IMR-90 (cell line): ENCODE data around the gene AGBL1. TPM values are rescaled to one million over a fixed set of nuclear protein-coding genes. Genes with fewer than 3 reads are reported as not detected.

Experiments used
- ATAC-seq: fragments of 200-7000 bp; cut with Tn5 transposase; 2 replicates; pipeline ENCODE4 v1.9.1; 2020; ENCODE audit warnings: low read depth, mild to moderate bottlenecking, moderate library complexity
- BruUV-seq: library from RNA; stranded (reverse); fragments of 400-500 nt; replicated peaks from 2 replicates; lab custom pipeline; 2021; lab: Mats Ljungman, UMichigan
- CTCF ChIA-PET: fragments of 300-600 bp; formaldehyde crosslinking; extraction: SDS; loops from one replicate; lab custom pipeline; 2021; ENCODE audit warnings: antibody characterized with exemption; lab: Yijun Ruan, JAX
- POLR2A ChIA-PET: fragments of 300-600 bp; sonication (Branson Sonifier 250); formaldehyde crosslinking; loops from one replicate; lab custom pipeline; 2022; ENCODE audit warnings: antibody characterized with exemption; ENCODE audit not compliant: unreplicated experiment; lab: Charles Lee
- DNase-seq: peaks from one replicate; pipeline ENCODE4 v3.0.0; 2013
- H2AFZ ChIP-seq: replicated peaks from 2 replicates; pipeline ENCODE3; 2013; ENCODE audit warnings: low read length, mild to moderate bottlenecking; ENCODE audit not compliant: poor library complexity
- H2AK5ac ChIP-seq: 2 replicates; pipeline ENCODE4 v1.6.1; 2013; ENCODE audit warnings: low read depth, low read length, inconsistent platforms
- H2AK9ac ChIP-seq: replicated peaks from 2 replicates; pipeline ENCODE3; 2013; ENCODE audit warnings: mild to moderate bottlenecking, low read depth, low read length, moderate library complexity; ENCODE audit not compliant: poor library complexity
- H2BK120ac ChIP-seq: 2 replicates; pipeline ENCODE4 v1.6.1; 2013; ENCODE audit warnings: low read depth, low read length, inconsistent platforms
- H2BK15ac ChIP-seq: 3 replicates; pipeline ENCODE4 v1.6.1; 2013; ENCODE audit warnings: low read depth, low read length, inconsistent platforms
- H2BK20ac ChIP-seq: 2 replicates; pipeline ENCODE4 v1.6.1; 2013; ENCODE audit warnings: low read depth, mild to moderate bottlenecking, inconsistent platforms, low read length, moderate library complexity
- H2BK5ac ChIP-seq: 2 replicates; pipeline ENCODE4 v1.6.1; 2013; ENCODE audit warnings: mild to moderate bottlenecking, low read depth, low read length, inconsistent platforms; ENCODE audit not compliant: poor library complexity, severe bottlenecking
- H3K14ac ChIP-seq: replicated peaks from 2 replicates; pipeline ENCODE4 v1.6.1; 2013; ENCODE audit warnings: low read depth, low read length, inconsistent platforms
- H3K18ac ChIP-seq: 2 replicates; pipeline ENCODE4 v1.6.1; 2013; ENCODE audit warnings: low read depth, low read length, control low read depth
- H3K23ac ChIP-seq: 2 replicates; pipeline ENCODE4 v1.6.1; 2013; ENCODE audit warnings: low read depth, low read length, inconsistent platforms
- H3K27ac ChIP-seq: 2 replicates; pipeline ENCODE4 v1.5.1; 2013; ENCODE audit warnings: mild to moderate bottlenecking, control low read depth, low read length; ENCODE audit not compliant: insufficient read depth
- H3K27me3 ChIP-seq: 2 replicates; pipeline ENCODE4 v1.6.1; 2013; ENCODE audit warnings: low read length; ENCODE audit not compliant: control insufficient read depth, insufficient read depth
- H3K36me3 ChIP-seq: 2 replicates; pipeline ENCODE4 v1.6.1; 2013; ENCODE audit warnings: low read length, mixed read lengths; ENCODE audit not compliant: control insufficient read depth, insufficient read depth
- H3K4ac ChIP-seq: 2 replicates; pipeline ENCODE4 v1.6.1; 2013; ENCODE audit warnings: low read depth, low read length, inconsistent platforms
- H3K4me1 ChIP-seq: 2 replicates; pipeline ENCODE4 v1.6.1; 2013; ENCODE audit warnings: low read length, mixed read lengths; ENCODE audit not compliant: control insufficient read depth, insufficient read depth
- H3K4me2 ChIP-seq: 2 replicates; pipeline ENCODE4 v1.6.1; 2013; ENCODE audit warnings: low read depth, mild to moderate bottlenecking, control low read depth, low read length, moderate library complexity
- H3K4me3 ChIP-seq: 2 replicates; pipeline ENCODE4 v1.5.1; 2013; ENCODE audit warnings: low read depth, mild to moderate bottlenecking, control low read depth, low read length, moderate library complexity; ENCODE audit not compliant: insufficient read depth
- H3K56ac ChIP-seq: 2 replicates; pipeline ENCODE4 v1.6.1; 2013; ENCODE audit warnings: low read length, inconsistent platforms; ENCODE audit not compliant: insufficient read depth; ENCODE audit errors: extremely low read depth
- H3K79me1 ChIP-seq, 2 experiments: 2 replicates each; pipeline ENCODE4 v1.6.1; 2013; ENCODE audit warnings: low read length in 2 of 2, inconsistent platforms in 1 of 2, low read depth in 1 of 2
- H3K9ac ChIP-seq: 2 replicates; pipeline ENCODE4 v1.6.1; 2013; ENCODE audit warnings: low read depth, low read length, control low read depth
- H3K9me1 ChIP-seq: 2 replicates; pipeline ENCODE4 v1.6.1; 2013; ENCODE audit warnings: low read length, inconsistent platforms; ENCODE audit not compliant: insufficient read depth
- H3K9me3 ChIP-seq: 2 replicates; pipeline ENCODE4 v1.6.1; 2013; ENCODE audit warnings: low read length; ENCODE audit not compliant: control insufficient read depth, insufficient read depth
- H4K20me1 ChIP-seq: 2 replicates; pipeline ENCODE4 v1.6.1; 2013; ENCODE audit warnings: low read length, inconsistent platforms; ENCODE audit not compliant: insufficient read depth
- H4K5ac ChIP-seq: 2 replicates; pipeline ENCODE4 v1.6.1; 2013; ENCODE audit warnings: mild to moderate bottlenecking, low read depth, low read length, control low read depth
- H4K8ac ChIP-seq, 2 experiments: 2 replicates each; pipeline ENCODE4 v1.6.1; 2013; ENCODE audit warnings: low read depth in 2 of 2, low read length in 2 of 2, control low read depth in 1 of 2, inconsistent platforms in 1 of 2
- H4K91ac ChIP-seq: 2 replicates; pipeline ENCODE4 v1.6.1; 2013; ENCODE audit warnings: low read depth, low read length, inconsistent platforms; ENCODE audit not compliant: insufficient read depth
- BHLHE40 ChIP-seq: fragments of 150-350 bp; IDR thresholded peaks from 2 replicates; pipeline ENCODE4 v1.6.1; 2016; ENCODE audit warnings: mild to moderate bottlenecking, low read depth, low read length
- FOS ChIP-seq: fragments of 150-350 bp; IDR thresholded peaks from 2 replicates; pipeline ENCODE4 v1.6.1; 2016; ENCODE audit warnings: low read depth, low read length
- MXI1 ChIP-seq: IDR thresholded peaks from 2 replicates; pipeline ENCODE4 v1.6.1; 2012; ENCODE audit warnings: low read depth, mild to moderate bottlenecking, low read length, moderate library complexity, borderline replicate concordance
- POLR2A ChIP-seq: IDR thresholded peaks from 2 replicates; pipeline ENCODE4 v1.6.1; 2012; ENCODE audit warnings: mild to moderate bottlenecking, low read depth, low read length
- RCOR1 ChIP-seq: IDR thresholded peaks from 2 replicates; pipeline ENCODE4 v1.6.1; 2012; ENCODE audit warnings: mild to moderate bottlenecking, low read length, improper control_type of control experiment; ENCODE audit not compliant: insufficient replicate concordance
- RFX5 ChIP-seq: IDR thresholded peaks from 2 replicates; pipeline ENCODE4 v1.8.0; 2012; ENCODE audit warnings: low read depth, mild to moderate bottlenecking, low read length, moderate library complexity
- WGBS, 2 experiments: methylation state at CpG; one replicate each; pipeline versions ENCODE4 v1.1.5 to v1.1.7; 2013; ENCODE audit warnings: missing lambda C conversion rate in 2 of 2; ENCODE audit not compliant: insufficient read length in 1 of 2; ENCODE audit errors: extremely low coverage in 2 of 2; 5-methylcytosine and 5-hydroxymethylcytosine counted together
- dilution Hi-C: fragments of 300-500 bp; cut with HindIII; formaldehyde crosslinking; loops from one replicate; pipeline ENCODE4 v1.14.3; 2018; ENCODE audit warnings: low sequenced_read_pairs; ENCODE audit not compliant: unreplicated experiment
- in situ Hi-C: fragments of 300-500 bp; cut with MboI; formaldehyde crosslinking; loops from 3 replicates; pipeline ENCODE4 v1.14.3; 2019; ENCODE audit warnings: low sequenced_read_pairs, inconsistent platforms, mixed read lengths
- intact Hi-C: fragments of 100-400 bp; cut with micrococcal nuclease; formaldehyde crosslinking; loops from 2 replicates; pipeline ENCODE4 v1.10.0; 2022
- polyA plus RNA-seq, 3 experiments: library from polyadenylated mRNA; depleted of rRNA; stranded (reverse); fragments of >200 nt; gene quantifications; 2 replicates each; pipeline ENCODE4 v1.2.3, GENCODE V29; 2012; ENCODE audit warnings: low replicate concordance in 1 of 3
- total RNA-seq: library from RNA; depleted of rRNA; stranded (reverse); fragments of >200 nt; gene quantifications from 2 replicates; pipeline ENCODE4 v1.2.3, GENCODE V29; 2012
- TF ChIP-seq, protein P1 (sequence below): fragments of 150-350 bp; IDR thresholded peaks from 2 replicates; pipeline ENCODE4 v1.6.1; 2016; ENCODE audit warnings: low read depth, mild to moderate bottlenecking, low read length, moderate library complexity, borderline replicate concordance
- TF ChIP-seq, protein P2 (sequence below): conservative IDR thresholded peaks from 2 replicates; pipeline ENCODE4 v1.5.1; 2012; ENCODE audit warnings: mild to moderate bottlenecking, low read depth, low read length, improper control_type of control experiment

AGBL1 gene
- total and polyA plus RNA-seq, 2 of the 4 experiments (the other 2 are of a cell fraction), result not detected

DNA sequence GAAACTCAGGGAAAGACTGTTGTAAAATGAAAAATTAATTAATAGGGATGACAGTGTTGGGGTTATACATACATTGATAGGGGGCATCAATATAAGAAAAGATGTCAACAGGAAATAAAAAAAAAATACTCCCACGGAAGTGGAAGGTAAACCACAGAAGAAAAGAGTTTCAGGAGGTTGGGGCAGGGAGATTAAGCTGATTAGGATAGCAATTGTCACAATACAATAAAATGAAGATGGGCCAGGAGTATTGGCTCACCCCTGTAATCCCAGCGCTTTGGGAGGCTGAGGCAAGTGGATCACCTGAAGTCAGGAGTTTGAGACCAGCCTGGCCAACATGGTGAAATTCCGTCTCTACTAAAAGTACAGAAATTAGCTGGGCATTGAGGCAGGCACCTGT, 536.1 kb downstream of the AGBL1 start:
- H2BK20ac ChIP-seq, result no peak overlapping the region
- ATAC-seq, result no peak
- no peak overlapping the region for H3K9ac ChIP-seq
- H3K4me3 ChIP-seq, result no peak overlapping the region
- no peak overlapping the region for H3K4ac ChIP-seq
- H3K23ac ChIP-seq, result no peak overlapping the region
- POLR2A ChIA-PET, result no interaction called here
- no peak overlapping the region for H2AK5ac ChIP-seq
- no peaks in the 10 kb centered on the region for H3K9me1 ChIP-seq
- no CpG with 5 or more reads among the region's 3 CpGs for WGBS, 2 experiments
- H2AFZ ChIP-seq, result no peak overlapping the region
- H3K9me3 ChIP-seq, result peaks cover 5% of the 10 kb centered on the region
- intact Hi-C loops (no loop called here), dilution Hi-C loops (no loop called here), in situ Hi-C loops (no loop called here)
- H3K27me3 ChIP-seq, result no peaks in the 10 kb centered on the region
- DNase-seq, result no peak
- H3K56ac ChIP-seq, result no peak overlapping the region
- no peaks in the 10 kb centered on the region for H4K20me1 ChIP-seq
- H3K27ac ChIP-seq, result no peak overlapping the region
- H3K14ac ChIP-seq, result no peak overlapping the region
- no peak overlapping the region for H4K5ac ChIP-seq
- no peaks in the 10 kb centered on the region for H3K79me1 ChIP-seq
- no peak overlapping the region for H2BK120ac ChIP-seq
- CTCF ChIA-PET, result no interaction called here
- no peak for TF ChIP-seq RCOR1
- TF ChIP-seq POLR2A, result no peak
- no peak for TF ChIP-seq MXI1
- TF ChIP-seq, protein P1, sequence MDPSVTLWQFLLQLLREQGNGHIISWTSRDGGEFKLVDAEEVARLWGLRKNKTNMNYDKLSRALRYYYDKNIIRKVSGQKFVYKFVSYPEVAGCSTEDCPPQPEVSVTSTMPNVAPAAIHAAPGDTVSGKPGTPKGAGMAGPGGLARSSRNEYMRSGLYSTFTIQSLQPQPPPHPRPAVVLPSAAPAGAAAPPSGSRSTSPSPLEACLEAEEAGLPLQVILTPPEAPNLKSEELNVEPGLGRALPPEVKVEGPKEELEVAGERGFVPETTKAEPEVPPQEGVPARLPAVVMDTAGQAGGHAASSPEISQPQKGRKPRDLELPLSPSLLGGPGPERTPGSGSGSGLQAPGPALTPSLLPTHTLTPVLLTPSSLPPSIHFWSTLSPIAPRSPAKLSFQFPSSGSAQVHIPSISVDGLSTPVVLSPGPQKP, result no peak
- TF ChIP-seq, protein P2, sequence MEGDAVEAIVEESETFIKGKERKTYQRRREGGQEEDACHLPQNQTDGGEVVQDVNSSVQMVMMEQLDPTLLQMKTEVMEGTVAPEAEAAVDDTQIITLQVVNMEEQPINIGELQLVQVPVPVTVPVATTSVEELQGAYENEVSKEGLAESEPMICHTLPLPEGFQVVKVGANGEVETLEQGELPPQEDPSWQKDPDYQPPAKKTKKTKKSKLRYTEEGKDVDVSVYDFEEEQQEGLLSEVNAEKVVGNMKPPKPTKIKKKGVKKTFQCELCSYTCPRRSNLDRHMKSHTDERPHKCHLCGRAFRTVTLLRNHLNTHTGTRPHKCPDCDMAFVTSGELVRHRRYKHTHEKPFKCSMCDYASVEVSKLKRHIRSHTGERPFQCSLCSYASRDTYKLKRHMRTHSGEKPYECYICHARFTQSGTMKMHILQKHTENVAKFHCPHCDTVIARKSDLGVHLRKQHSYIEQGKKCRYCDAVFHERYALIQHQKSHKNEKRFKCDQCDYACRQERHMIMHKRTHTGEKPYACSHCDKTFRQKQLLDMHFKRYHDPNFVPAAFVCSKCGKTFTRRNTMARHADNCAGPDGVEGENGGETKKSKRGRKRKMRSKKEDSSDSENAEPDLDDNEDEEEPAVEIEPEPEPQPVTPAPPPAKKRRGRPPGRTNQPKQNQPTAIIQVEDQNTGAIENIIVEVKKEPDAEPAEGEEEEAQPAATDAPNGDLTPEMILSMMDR, result no peak
- TF ChIP-seq RFX5, result no peak
- TF ChIP-seq FOS, result no peak
- TF ChIP-seq BHLHE40, result no peak
- no peak overlapping the region for H2AK9ac ChIP-seq
- no peak overlapping the region for H3K18ac ChIP-seq
- H3K4me1 ChIP-seq, result no peaks in the 10 kb centered on the region
- no TSS peak for BruUV-seq
- H2BK15ac ChIP-seq, result no peak overlapping the region
- H3K36me3 ChIP-seq, result no peaks in the 10 kb centered on the region
- no peak overlapping the region for H2BK5ac ChIP-seq
- H4K8ac ChIP-seq, result no peak overlapping the region
- H3K4me2 ChIP-seq, result no peak overlapping the region
- no peak overlapping the region for H4K91ac ChIP-seq
